Germinal center (tissue), 1 donor: Measurements from ENCODE around the gene SNX3.
"Not testable (repeated sequence)": the region's sequence is repeated elsewhere in the genome, so short reads cannot be mapped to it uniquely, and the experiment has no call there.

Experiments
- DNase-seq: peaks from one replicate; pipeline ENCODE4 v3.0.0; 2012; ENCODE audit warnings: mixed read lengths, low spot score

SNX3 gene

GRCh38 chr6:108260809-108261569 lies at the start of gene SNX3:
Gene SNX3, minus strand, starts transcription at chr6:108261040. Its CDS starts 119 bp downstream, at chr6:108260921.
- peak; percentile 97 for DNase-seq

GRCh38 chr6:108309844-108310243 lies 49.0 kb upstream of the SNX3 start:
- peak; percentile 47 for DNase-seq

- not testable (repeated sequence) for DNase-seq
Measured at GRCh38 chr6:108308641-108309040, 47.8 kb upstream of the SNX3 start.

GRCh38 chr6:108304646-108305045 lies 43.8 kb upstream of the SNX3 start:
- DNase-seq, result no peak

- DNase-seq, result no peak
Measured at GRCh38 chr6:108302386-108302785, 41.5 kb upstream of the SNX3 start.

- DNase-seq, result no peak
Measured at GRCh38 chr6:108295676-108296075, 34.8 kb upstream of the SNX3 start.

GRCh38 chr6:108294727-108295625 lies 34.1 kb upstream of the SNX3 start, which contains the start of gene AFG1L:
Gene AFG1L, plus strand, starts transcription at chr6:108295054. Its CDS starts 26 bp downstream, at chr6:108295080.
- DNase-seq, result peak; percentile 89

- DNase-seq, result no peak
Measured at GRCh38 chr6:108294297-108294726, 33.5 kb upstream of the SNX3 start.

GRCh38 chr6:108293527-108294296 lies 32.9 kb upstream of the SNX3 start:
- no peak for DNase-seq

GRCh38 chr6:108292561-108292960 lies 31.7 kb upstream of the SNX3 start:
- DNase-seq, result not testable (repeated sequence)

GRCh38 chr6:108291091-108291490 lies 30.3 kb upstream of the SNX3 start:
- no peak for DNase-seq

GRCh38 chr6:108288742-108289141 lies 27.9 kb upstream of the SNX3 start:
- DNase-seq, result no peak

- no peak for DNase-seq
Measured at GRCh38 chr6:108287373-108287772, 26.5 kb upstream of the SNX3 start.

- no peak for DNase-seq
Measured at GRCh38 chr6:108286366-108286765, 25.5 kb upstream of the SNX3 start.

- DNase-seq, result no peak
Measured at GRCh38 chr6:108285381-108285780, 24.5 kb upstream of the SNX3 start.

- DNase-seq, result no peak
Measured at GRCh38 chr6:108277831-108278230, 17.0 kb upstream of the SNX3 start.

- no peak for DNase-seq
Measured at GRCh38 chr6:108277295-108277694, 16.5 kb upstream of the SNX3 start.

GRCh38 chr6:108275976-108276375 lies 15.1 kb upstream of the SNX3 start:
- DNase-seq, result no peak

- no peak for DNase-seq
Measured at GRCh38 chr6:108274546-108274945, 13.7 kb upstream of the SNX3 start.

- not testable (repeated sequence) for DNase-seq
Measured at GRCh38 chr6:108269955-108270354, 9.1 kb upstream of the SNX3 start.

- no peak for DNase-seq
Measured at GRCh38 chr6:108268845-108269244, 8.0 kb upstream of the SNX3 start.

- DNase-seq, result no peak
Measured at GRCh38 chr6:108263371-108263770, 2.5 kb upstream of the SNX3 start.
